Endothelial cell of umbilical vein (primary cell): ENCODE data around the gene GMNN. TPM values are rescaled to one million over a fixed set of nuclear protein-coding genes. Genes with fewer than 3 reads are reported as not detected.

Experiments used
- BruUV-seq: library from RNA; stranded (reverse); fragments of 400-500 nt; replicated peaks from 2 replicates; lab custom pipeline; 2021; lab: Mats Ljungman, UMichigan
- CTCF ChIA-PET: fragments of 300-600, 350-600 bp; sonication (Branson Sonifier 250); formaldehyde crosslinking; loops from one replicate; lab custom pipeline; 2021; ENCODE audit warnings: antibody characterized with exemption, inconsistent platforms; lab: Charles Lee
- POLR2A ChIA-PET: fragments of 300-600, 350-600 bp; sonication (Branson Sonifier 250); formaldehyde crosslinking; loops from one replicate; lab custom pipeline; 2021; ENCODE audit warnings: antibody characterized with exemption, inconsistent platforms; lab: Charles Lee
- DNase-seq: peaks from one replicate; pipeline ENCODE4 v3.0.0-alpha.2; 2011; ENCODE audit warnings: low read depth, low spot score
- FAIRE-seq: peaks from 2 replicates; lab custom pipeline; 2011; peaks lifted over from hg19 to GRCh38; lab: Jason Lieb, UNC
- H2AFZ ChIP-seq: 2 replicates; pipeline ENCODE4 v1.6.0; 2012; ENCODE audit warnings: low read depth, low read length, control low read depth, inconsistent platforms
- H3K27ac ChIP-seq: 2 replicates; pipeline ENCODE4 v1.5.1; 2011; ENCODE audit warnings: low read depth, mild to moderate bottlenecking, control low read depth, low read length, moderate library complexity; ENCODE audit not compliant: insufficient read depth
- H3K27me3 ChIP-seq, 2 experiments: 2 replicates each; pipeline versions ENCODE4 v1.6.0 to v1.6.1; 2011; ENCODE audit warnings: low read length in 2 of 2, mixed read lengths in 1 of 2; ENCODE audit not compliant: control insufficient read depth in 2 of 2, insufficient read depth in 2 of 2
- H3K36me3 ChIP-seq, 2 experiments: 2 replicates in 1 of 2; 3 replicates in 1 of 2; pipeline ENCODE4 v1.5.1; 2011; ENCODE audit warnings: low read length in 2 of 2, mild to moderate bottlenecking in 1 of 2, moderate library complexity in 1 of 2; ENCODE audit not compliant: control insufficient read depth in 2 of 2, insufficient read depth in 2 of 2; ENCODE audit errors: extremely low read depth in 1 of 2
- H3K4me1 ChIP-seq: 3 replicates; pipeline ENCODE4 v1.5.1; 2011; ENCODE audit warnings: mild to moderate bottlenecking, low read length; ENCODE audit not compliant: control insufficient read depth, insufficient read depth; ENCODE audit errors: extremely low read depth
- H3K4me2 ChIP-seq: 2 replicates; pipeline ENCODE4 v1.6.1; 2011; ENCODE audit warnings: low read length, control low read depth, mixed read lengths; ENCODE audit not compliant: insufficient read depth
- H3K4me3 ChIP-seq, 3 experiments: fragments of 200-600 bp in 1 of 3; sonication (generic), shearing (Covaris generic) in 1 of 3; replicated peaks in 1 of 3; 2 replicates each; pipeline ENCODE4 v1.5.1; 2011 to 2016; ENCODE audit warnings: control low read depth in 3 of 3, low read length in 3 of 3, mild to moderate bottlenecking in 2 of 3, inconsistent platforms in 1 of 3, low read depth in 1 of 3, moderate library complexity in 1 of 3; ENCODE audit not compliant: insufficient read depth in 1 of 3
- H3K79me2 ChIP-seq: 2 replicates; pipeline ENCODE4 v1.6.0; 2012; ENCODE audit warnings: low read length, inconsistent platforms; ENCODE audit not compliant: control insufficient read depth, insufficient read depth
- H3K9ac ChIP-seq: replicated peaks from 2 replicates; pipeline ENCODE3; 2011; ENCODE audit warnings: low read length, control low read depth; ENCODE audit not compliant: insufficient read depth; ENCODE audit errors: extremely low read depth
- H3K9me1 ChIP-seq: replicated peaks from 3 replicates; pipeline ENCODE4 v1.6.0; 2011; ENCODE audit warnings: mild to moderate bottlenecking, low read length; ENCODE audit not compliant: control insufficient read depth, insufficient read depth; ENCODE audit errors: extremely low read depth
- H3K9me3 ChIP-seq: replicated peaks from 2 replicates; pipeline ENCODE4 v1.5.1; 2012; ENCODE audit warnings: low read length, inconsistent platforms; ENCODE audit not compliant: control insufficient read depth, insufficient read depth
- H4K20me1 ChIP-seq: replicated peaks from 2 replicates; pipeline ENCODE3; 2011; ENCODE audit warnings: mild to moderate bottlenecking, low read length; ENCODE audit not compliant: control insufficient read depth, insufficient read depth; ENCODE audit errors: extremely low read depth
- EZH2 ChIP-seq: IDR thresholded peaks from 2 replicates; pipeline ENCODE4 v1.6.1; 2012; ENCODE audit warnings: borderline replicate concordance, low read depth, mild to moderate bottlenecking, moderate library complexity, low read length, inconsistent platforms; ENCODE audit not compliant: severe bottlenecking
- FOS ChIP-seq: IDR thresholded peaks from 2 replicates; pipeline ENCODE4 v1.6.1; 2011; ENCODE audit warnings: mild to moderate bottlenecking, low read length, moderate library complexity, borderline replicate concordance; ENCODE audit not compliant: insufficient read depth
- GATA2 ChIP-seq: IDR thresholded peaks from 2 replicates; pipeline ENCODE4 v1.7.0; 2011; ENCODE audit warnings: low read depth, mild to moderate bottlenecking, moderate library complexity, mixed read lengths, low read length; ENCODE audit not compliant: insufficient read length, insufficient read depth
- JUN ChIP-seq: IDR thresholded peaks from 2 replicates; pipeline ENCODE4 v1.6.1; 2011; ENCODE audit warnings: borderline replicate concordance, low read depth; ENCODE audit not compliant: insufficient read length, insufficient read depth
- MYC ChIP-seq: IDR thresholded peaks from one replicate; pipeline ENCODE4 v1.6.1; 2011; ENCODE audit warnings: mild to moderate bottlenecking, low read depth, low read length
- POLR2A ChIP-seq: IDR thresholded peaks from 2 replicates; pipeline ENCODE4 v1.6.1; 2012; ENCODE audit warnings: low read depth, mild to moderate bottlenecking, control low read depth, low read length
- POLR2AphosphoS5 ChIP-seq: IDR thresholded peaks from 2 replicates; pipeline ENCODE4 v1.6.1; 2012; ENCODE audit warnings: low read depth, mild to moderate bottlenecking, control low read depth, low read length, moderate library complexity; ENCODE audit not compliant: insufficient read depth
- dilution Hi-C: fragments of 300-500 bp; cut with MboI; formaldehyde crosslinking; loops from one replicate; pipeline ENCODE4 v1.15.0; 2019; ENCODE audit warnings: low sequenced_read_pairs; ENCODE audit not compliant: extremely low pct_ligation_motif_present
- intact Hi-C: fragments of 100-400 bp; cut with micrococcal nuclease; formaldehyde crosslinking; loops from one replicate; pipeline ENCODE4 v1.10.0; 2022
- polyA plus RNA-seq, 4 experiments: library from polyadenylated mRNA; depleted of rRNA in 3 of 4; stranded (reverse) in 3 of 4; unstranded in 1 of 4; fragments of >200 nt; gene quantifications; 2 replicates each; pipeline versions ENCODE4 v1.2.1 to v1.2.3, GENCODE V29; 2011 to 2012; ENCODE audit warnings: missing spikeins in 1 of 4
- total RNA-seq: library from RNA; stranded (reverse); gene quantifications from 2 replicates; pipeline ENCODE4 v1.2.3, GENCODE V29; 2021
- TF ChIP-seq, protein P1 (sequence below), 2 donors: IDR thresholded peaks; 1 replicate in 1 of 2; 2 replicates in 1 of 2; pipeline ENCODE4 v1.5.1; 2011; ENCODE audit warnings: low read length in 2 of 2, mild to moderate bottlenecking in 2 of 2, moderate library complexity in 2 of 2, control low read depth in 1 of 2, inconsistent platforms in 1 of 2, low read depth in 1 of 2; ENCODE audit not compliant: insufficient read depth in 1 of 2; ENCODE audit errors: extremely low read depth in 1 of 2
- TF ChIP-seq, protein P2 (sequence below): IDR thresholded peaks from 2 replicates; pipeline ENCODE4 v1.6.1; 2011; ENCODE audit not compliant: insufficient read depth, insufficient read length

The GMNN gene
- total and polyA plus RNA-seq, 2 donors (not counting 3 experiments of a cell fraction or from before 2014, with no cell fraction given), result 25.4 to 52.6 TPM

DNA sequence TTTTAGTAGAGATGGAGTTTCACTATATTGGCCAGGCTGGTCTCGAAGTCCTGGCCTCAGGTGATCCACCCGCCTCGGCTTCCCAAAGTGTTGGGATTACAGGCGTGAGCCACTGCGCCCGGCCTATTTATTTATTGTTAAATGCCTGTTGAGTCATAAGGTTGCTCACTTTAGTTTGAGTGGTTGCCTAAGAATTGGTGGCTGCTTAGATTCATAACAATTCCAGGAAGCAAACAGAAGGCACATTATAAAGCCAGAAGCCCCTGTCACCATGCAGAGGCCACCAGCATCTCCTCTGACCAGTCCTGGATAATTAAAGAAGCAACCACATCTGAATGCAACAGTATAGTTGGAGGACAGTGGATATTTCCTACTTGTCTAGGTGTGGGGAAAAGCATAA, 48.0 kb downstream of the GMNN start:
- Histone ChIP-seq H4K20me1 (no peaks in the 10 kb centered on the region), H3K27me3 (no peaks in the 10 kb centered on the region), H3K4me1 (no peaks in the 10 kb centered on the region), H3K27ac (no peak overlapping the region), H3K36me3 (no peaks in the 10 kb centered on the region), H3K9me1 (no peaks in the 10 kb centered on the region), H2AFZ (no peak overlapping the region), H3K9me3 (no peaks in the 10 kb centered on the region), H3K79me2 (no peaks in the 10 kb centered on the region), H3K4me2 (no peak overlapping the region), H3K9ac (no peak overlapping the region), H3K4me3 (no peak overlapping the region)
- DNase-seq (no peak), FAIRE-seq (no peak)
- no TSS peak for BruUV-seq
- POLR2A ChIA-PET, result no interaction called here
- intact Hi-C loops, result no loop called here
- no peak for TF ChIP-seq GATA2
- TF ChIP-seq MYC, result no peak
- TF ChIP-seq EZH2, result no peak
- TF ChIP-seq, protein P1, sequence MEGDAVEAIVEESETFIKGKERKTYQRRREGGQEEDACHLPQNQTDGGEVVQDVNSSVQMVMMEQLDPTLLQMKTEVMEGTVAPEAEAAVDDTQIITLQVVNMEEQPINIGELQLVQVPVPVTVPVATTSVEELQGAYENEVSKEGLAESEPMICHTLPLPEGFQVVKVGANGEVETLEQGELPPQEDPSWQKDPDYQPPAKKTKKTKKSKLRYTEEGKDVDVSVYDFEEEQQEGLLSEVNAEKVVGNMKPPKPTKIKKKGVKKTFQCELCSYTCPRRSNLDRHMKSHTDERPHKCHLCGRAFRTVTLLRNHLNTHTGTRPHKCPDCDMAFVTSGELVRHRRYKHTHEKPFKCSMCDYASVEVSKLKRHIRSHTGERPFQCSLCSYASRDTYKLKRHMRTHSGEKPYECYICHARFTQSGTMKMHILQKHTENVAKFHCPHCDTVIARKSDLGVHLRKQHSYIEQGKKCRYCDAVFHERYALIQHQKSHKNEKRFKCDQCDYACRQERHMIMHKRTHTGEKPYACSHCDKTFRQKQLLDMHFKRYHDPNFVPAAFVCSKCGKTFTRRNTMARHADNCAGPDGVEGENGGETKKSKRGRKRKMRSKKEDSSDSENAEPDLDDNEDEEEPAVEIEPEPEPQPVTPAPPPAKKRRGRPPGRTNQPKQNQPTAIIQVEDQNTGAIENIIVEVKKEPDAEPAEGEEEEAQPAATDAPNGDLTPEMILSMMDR (IDR thresholded peaks at IDR 0.05; ENCODE audit: extremely low read depth in 1 of 2, insufficient read depth in 1 of 2, low read depth in 1 of 2, low read length in 2 of 2), result no peak
- TF ChIP-seq POLR2AphosphoS5, result no peak
- no peak for TF ChIP-seq JUN
- TF ChIP-seq, protein P2, sequence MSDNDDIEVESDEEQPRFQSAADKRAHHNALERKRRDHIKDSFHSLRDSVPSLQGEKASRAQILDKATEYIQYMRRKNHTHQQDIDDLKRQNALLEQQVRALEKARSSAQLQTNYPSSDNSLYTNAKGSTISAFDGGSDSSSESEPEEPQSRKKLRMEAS, result no peak
- no peak for TF ChIP-seq FOS
- TF ChIP-seq POLR2A, result no peak
- CTCF ChIA-PET, result no interaction called here
- dilution Hi-C loops, result no loop called here
